GM19099 (cell line): ENCODE measurements around the gene C10orf88.

Experiments
- POLR2A ChIP-seq: IDR thresholded peaks from 3 replicates; pipeline ENCODE4 v1.6.1; 2011; ENCODE audit warnings: low read depth; ENCODE audit not compliant: insufficient read length; ENCODE audit errors: extremely low read depth

C10orf88 gene, protein sequence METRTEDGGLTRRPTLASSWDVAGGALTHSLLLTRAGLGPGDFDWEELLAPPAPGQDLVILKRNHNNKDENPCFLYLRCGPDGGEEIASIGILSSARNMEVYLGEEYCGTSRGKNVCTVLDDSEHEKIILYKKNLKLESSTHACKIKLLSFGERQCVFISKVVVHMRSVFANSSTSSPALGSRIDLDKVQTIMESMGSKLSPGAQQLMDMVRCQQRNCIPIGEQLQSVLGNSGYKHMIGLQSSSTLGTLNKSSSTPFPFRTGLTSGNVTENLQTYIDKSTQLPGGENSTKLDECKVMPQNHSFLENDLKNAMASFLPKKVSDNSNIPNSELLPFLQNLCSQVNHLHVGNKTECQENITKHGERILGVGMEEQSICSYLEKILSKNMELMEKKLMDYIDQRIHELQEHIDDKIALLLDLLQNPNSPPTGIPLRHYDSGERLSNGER

DNA sequence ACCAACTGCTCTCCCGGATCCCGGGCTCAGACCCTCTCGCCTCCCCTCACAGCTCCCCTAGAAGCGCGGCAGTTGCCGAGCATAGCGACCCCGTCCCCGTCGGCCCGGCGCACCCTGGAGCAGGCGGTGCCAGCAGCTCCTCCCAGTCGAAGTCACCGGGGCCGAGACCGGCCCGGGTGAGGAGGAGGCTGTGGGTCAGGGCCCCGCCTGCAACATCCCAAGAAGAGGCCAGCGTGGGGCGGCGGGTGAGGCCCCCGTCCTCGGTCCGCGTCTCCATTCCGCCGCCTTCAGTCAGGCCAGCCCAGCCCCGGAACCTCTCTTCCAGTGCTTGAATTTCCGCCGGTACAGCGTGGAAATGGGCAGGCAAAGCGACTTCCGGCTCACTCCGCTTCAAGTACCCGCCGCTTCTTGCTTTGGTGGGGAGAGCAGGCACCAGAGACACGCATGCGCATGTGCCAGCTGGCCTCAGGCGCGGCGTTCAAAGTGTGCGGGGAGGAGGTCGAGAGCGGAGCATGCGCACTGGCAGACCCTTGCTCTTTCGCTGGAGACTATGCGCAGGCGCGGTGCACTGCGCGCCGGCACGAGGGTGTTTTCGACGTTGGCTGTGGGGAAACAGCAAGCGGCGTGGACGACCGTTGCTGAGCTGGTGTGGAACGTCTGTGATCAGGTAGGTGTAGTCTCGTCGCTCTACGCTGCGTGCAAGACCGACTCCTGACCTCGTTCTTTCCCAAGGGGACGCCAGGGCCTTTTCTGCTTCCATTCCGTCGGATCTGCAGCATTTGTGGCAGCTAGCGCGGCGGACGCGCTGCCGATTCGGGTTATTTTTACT lies at the start of gene C10orf88:
Gene C10orf88 (minus strand): TSS at position 326 of the 829 bp plus-strand sequence. CDS start 49 bp downstream, at position 277.
- TF ChIP-seq POLR2A = peak; percentile 79

DNA sequence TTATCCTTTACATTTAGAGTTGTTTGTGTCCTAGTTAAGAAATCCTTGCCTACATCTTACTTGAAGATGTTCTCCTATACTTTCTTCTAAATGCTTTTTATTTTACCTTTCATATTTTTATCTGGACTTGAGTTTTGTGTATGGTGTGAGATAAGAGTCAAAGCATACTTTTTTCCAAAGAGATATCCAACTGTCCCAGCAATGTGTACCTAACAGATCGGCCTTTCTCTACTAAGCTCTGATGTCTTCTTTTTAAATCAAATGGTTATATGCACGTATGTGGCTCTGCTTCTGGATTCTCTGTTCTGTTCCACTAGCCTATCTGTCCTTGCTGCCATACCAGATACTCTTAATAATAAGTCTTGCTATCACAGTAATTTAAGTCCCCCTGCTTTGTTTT lies 47.3 kb upstream of the C10orf88 start:
- no peak for TF ChIP-seq POLR2A

DNA sequence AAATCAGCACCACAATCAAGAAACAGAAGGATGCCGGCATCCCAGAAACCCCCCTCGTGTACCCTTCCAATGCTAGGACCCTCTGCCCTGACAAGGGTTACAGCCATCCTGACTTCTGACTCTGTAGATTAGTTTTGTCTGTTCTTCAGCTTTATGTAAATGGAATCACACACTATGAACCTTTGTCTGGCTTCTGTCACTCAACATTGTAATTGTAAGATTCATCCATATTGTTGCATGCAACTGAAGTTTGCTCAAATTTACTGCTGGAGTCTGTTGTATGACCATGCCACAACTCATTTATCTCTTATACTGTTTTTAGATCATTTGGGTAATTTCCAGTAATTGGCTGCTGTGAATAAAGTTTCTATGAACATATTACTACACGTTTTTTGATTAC lies 46.1 kb upstream of the C10orf88 start:
- no peak for TF ChIP-seq POLR2A

DNA sequence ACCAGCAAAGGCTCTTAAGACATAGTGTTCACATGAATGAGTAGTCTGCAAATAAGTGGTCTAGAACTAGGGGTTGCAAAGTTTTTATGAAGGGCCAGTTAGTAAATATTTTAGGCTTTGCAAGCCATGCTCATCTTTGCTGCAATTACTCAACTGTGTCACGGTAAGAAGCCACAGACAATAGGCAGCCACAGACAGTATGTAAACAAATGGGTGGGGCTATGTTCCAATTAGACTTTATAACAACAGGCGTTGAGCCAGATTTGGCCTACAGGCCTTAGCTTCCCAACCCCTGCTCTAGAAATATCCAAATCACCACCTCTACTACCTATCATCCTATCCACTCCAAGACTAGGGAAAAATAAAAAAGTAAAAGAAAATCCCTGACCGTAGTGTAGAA lies 45.3 kb upstream of the C10orf88 start:
- no peak for TF ChIP-seq POLR2A

DNA sequence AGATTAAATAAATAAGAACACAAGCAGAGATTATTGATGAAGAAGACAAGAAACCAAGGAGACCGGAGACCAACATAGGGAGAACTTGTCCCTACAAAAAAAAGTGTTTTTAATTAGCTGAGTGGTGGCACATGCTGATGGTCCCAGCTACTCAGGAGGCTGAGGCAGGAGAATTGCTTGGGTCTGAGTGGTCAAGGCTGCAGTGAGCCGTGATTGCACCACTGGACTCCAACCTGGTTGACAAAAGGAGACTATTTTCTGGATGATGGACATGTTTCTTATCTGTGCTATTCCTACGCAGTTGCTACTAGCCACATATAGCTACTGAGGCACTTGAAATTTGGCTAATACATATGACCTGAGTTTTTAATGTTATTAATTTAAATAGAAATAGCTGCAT lies 44.9 kb upstream of the C10orf88 start:
- TF ChIP-seq POLR2A = no peak

DNA sequence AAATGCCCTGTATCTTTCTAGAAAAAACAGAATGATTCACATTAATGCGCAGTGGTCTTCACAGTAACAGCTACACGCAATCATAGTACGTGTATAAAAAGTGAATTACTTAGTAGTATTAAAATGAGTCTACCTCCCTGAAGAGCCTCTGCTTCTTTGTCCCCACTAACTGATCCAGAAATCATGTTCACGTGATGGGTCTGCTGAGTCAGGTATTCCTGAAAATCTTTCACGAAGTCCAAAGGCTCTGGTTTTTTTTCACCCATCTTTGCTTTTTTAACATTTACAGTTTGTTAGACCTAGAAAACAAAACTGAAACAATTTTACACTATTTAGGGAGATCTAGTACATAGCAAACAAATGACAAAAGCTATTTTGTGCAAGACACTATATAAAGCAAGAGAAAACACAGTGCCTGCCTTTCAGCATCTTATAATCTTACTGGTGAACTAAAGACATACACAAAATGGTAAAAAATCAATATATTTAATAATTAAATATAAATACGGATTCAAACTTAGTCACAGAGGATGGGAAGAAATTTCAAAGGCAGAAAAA lies 44.4 kb upstream of the C10orf88 start:
- no peak for TF ChIP-seq POLR2A

DNA sequence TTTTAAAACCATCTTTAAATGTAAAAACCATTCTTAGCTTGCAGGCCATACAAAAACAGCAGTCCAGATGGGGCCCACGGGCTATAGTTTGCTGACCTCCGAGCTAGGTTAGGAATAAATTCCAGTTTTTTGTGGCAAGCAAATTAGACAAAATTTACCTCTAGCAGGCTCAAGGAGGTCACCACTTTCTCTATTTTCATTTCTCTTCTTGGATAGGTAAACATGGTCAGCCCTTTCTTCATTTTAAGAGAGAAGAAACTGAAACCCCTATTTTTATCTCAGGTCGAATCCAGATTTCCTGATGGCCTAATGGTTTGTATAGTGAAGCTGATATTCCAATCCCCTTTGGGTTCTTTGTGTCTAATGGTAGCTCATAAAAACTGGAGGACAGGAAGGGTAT lies 43.8 kb upstream of the C10orf88 start:
- TF ChIP-seq POLR2A = no peak

DNA sequence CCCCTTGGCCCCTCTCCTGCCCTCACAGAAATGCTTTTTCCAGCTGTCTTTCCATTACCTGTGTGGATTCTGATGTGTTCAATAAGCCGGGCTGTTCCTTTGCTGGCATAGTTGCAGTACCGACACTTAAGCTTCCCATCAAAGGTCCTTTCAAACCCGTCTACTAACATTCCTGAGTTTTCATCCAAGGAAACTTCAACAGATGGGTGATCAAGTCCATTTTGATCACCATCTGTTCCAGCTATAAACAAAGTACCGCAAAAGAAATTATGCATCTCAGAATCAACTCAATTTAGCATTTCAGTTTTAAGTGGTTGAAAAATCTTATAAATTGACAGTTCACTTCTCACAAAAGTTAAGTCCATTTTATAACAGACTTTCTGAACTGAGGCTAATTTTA lies 41.9 kb upstream of the C10orf88 start:
- no peak for TF ChIP-seq POLR2A

DNA sequence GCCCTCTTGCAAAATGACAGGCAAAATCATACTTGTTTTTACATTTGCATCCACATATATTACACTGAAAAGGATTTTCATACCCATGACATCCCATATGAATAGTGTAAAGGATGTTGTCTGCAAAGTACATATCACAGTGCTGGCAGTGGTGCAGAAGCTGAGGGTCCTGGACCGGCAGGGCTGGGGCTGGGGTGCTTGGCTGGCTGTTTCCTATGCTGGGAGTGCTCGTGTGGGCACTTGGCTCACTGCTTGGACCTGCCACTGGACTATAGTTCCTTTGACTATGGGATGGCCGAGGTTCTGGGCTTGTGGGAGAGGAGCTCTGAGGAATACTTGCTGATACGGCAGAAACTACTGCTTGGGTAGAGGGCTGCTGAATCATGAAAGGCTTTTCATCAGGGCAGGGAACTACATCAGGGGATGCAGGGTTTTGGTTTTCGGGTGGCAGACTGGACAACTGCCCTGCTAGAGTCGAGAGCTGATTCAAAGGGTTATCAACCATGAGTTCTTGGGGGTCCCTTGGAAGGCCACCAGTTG lies 39.8 kb upstream of the C10orf88 start:
- no peak for TF ChIP-seq POLR2A

DNA sequence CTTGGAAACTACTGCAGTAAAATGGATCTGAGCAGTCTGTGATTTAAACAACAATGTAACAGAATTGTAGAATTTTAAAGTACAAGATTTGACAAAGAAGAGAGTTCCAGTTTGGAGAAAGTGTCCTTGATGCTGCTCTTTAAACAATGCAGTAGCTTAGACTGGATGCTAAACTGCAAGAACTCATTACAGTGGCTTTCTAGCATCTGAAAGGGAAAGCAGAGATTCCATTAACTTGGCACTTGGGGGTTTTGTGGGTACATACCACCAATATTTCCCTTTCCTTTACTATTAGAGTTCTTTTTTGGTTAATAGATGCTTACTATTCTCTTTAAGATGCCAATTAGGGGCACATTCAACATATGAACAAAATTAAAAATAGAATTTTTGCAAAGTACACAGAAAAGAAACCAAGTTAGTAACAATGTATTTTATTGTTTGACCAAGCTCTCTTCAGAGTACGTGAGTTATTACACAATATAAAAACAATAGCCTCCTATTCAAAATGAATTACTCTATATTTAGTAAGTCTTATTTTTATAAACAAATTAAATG lies 38.1 kb upstream of the C10orf88 start:
- TF ChIP-seq POLR2A = no peak

DNA sequence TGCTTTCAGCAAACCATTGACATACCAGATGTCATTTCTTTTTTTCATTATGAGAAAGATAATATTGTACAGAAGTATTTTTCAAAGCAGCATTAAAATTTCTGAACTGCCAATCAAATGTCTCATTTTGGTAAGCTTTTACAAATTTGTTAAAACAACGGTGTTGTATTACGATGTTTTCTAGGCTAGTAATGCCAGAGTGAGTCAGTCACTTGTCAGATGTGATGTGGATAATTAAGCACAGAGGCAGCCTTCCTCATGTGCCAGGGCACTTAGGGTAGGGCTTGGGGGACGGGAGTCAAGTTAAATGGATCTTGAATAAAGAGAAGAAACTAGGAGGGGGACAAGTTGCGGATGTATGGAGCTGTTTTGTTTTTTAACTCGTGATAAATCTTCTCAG lies 36.3 kb upstream of the C10orf88 start:
- TF ChIP-seq POLR2A = no peak

DNA sequence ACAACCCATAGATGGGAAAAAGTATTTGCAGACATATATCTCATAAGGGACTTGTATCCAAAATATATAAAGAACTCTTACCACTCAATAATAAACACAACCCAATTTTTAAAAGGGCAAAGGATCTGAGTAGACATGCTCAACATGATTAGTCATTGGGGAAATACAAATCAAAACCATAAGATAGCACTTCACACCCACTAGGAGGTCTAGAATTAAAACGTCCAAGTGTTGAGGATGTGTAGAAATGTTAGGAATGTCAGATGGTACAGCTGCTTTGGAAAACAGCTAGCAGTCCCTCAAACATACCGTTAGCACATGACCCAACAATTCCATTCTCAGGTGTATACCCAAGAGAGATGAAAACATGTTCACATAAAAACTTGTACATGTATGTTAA lies 34.5 kb upstream of the C10orf88 start:
- TF ChIP-seq POLR2A = no peak

DNA sequence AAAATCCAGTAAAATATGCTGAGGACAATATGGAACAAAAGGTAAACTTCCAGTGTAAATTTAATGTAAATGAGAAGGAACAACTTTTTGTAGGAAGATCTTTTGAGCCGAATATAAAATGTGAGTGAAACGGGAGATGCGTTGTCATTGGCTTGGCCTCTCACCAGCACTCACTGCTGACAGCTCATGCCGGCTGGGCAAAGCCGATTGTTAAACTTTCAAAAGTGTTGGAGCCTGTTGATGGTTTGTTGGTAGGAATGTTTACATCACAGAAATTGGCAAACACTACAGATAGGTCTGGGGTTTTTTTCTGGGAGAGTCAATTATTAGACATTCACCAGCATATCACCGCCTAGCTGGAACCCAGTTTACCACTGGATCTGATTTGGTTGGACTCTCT lies 32.3 kb upstream of the C10orf88 start:
- no peak for TF ChIP-seq POLR2A

DNA sequence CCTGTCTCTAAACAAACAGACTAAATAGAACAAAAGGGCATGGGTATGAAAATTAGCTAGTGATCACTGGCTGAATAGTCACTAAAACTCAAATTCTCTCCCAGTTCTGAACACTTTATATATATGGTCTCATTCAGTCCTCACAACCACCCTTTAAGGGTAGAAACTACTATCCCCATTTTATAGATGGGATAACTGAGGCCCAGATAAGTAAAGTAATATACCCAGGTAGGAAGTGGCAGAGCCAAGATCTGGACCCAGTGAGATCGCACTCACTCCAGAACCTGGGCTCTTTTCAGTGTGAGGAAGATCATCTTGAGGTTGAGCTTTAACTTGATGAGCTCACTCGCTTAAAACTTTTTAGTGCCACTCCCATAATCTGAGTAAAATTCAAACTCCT lies 30.7 kb upstream of the C10orf88 start:
- no peak for TF ChIP-seq POLR2A

DNA sequence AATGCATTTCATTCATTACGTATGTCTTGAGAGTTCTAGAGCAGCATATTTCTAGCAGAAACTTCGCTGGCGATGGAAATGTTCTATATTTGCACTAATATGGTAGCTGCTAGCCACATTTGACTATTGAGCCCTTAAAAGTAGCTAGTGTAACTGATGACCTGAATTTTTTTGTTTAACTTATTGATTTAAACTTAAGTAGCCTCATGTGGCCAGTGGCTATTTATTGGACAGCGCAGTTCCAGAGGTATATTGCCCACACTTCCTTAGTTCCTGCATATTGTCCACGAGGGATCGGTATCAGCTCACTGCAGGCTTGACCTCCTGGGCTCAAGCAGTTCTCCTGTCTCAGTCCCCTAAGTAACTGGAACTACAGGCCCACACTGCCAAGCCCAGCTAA lies 29.9 kb upstream of the C10orf88 start:
- TF ChIP-seq POLR2A = no peak
